Fibroblast of peridontal ligament (primary cell): ENCODE measurements around the gene LBHD2.
A peak's percentile ranks its signal among the peaks of the same experiment; 100 is the strongest.

Experiments
- DNase-seq: peaks from one replicate; pipeline ENCODE4 v3.0.0-alpha.2; 2010; ENCODE audit errors: extremely low read depth

The LBHD2 gene

DNA sequence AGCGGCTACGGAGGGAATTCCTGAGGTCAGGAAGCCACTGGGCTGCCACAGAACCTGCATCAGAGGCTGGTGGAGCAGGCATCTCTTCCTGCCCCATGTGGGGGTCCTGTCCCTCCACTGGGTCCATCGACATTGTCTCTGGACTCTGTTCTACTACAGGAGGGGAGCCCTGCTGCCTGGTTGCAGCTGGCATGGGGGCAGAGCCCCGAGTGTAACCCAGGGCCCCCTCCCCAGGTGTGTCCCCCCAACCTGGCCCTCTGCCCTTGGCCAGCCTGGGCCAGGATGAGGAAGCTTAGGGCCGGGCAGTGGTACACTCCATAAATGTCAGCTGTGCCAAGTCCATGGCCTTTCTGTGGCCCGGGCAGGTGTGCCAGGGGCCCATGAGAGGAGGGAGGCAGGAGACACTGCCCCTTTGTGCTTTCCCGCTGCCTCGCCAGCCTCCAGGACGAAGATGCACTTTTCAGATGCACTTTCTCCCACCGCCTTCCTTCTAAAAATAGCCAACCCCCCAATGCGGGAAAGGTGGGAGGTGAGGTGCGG, 6.5 kb downstream of the LBHD2 start:
- no peak for DNase-seq

DNA sequence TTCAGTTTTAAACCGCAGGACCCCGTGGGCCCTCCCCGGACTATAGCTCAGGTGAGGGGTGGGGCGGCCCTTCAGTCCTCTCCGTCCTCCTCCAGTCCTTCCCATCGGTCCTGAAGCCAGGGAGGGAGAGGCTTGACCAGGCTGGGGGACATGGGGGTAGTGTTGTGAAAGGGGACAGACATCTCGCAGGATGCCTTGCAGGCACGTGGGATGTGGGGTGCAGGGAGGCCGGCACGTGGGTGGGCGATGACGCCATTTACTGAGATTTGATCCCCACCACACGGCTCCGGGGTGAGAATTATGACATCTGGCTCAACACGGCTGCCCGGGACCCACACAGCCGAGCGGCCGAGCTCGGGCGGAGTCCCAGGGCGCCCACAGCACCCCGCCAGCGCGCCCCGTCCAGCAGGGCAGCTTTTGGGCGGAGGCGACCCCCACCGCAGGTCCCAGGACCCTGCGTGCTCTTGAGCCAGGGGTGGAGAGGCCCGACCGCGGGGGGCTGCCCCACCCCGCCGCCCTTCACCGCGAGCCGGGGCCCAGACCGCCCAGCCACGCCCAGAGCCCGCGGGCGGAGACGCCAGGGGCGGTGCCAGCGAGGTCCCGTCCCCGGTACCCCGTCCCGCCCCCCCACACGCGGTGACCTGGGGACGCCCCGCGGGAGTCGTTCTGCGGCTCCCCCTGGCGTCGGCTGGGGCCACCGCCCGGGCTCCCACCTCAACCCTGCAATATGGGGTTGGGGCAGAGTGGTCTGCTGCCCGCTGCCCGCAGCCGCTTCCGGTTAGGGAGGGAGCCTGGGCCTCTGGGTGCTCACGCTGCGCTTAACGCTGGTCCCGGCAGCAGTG, 7.3 kb downstream of the LBHD2 start:
- peak; percentile 36 for DNase-seq

DNA sequence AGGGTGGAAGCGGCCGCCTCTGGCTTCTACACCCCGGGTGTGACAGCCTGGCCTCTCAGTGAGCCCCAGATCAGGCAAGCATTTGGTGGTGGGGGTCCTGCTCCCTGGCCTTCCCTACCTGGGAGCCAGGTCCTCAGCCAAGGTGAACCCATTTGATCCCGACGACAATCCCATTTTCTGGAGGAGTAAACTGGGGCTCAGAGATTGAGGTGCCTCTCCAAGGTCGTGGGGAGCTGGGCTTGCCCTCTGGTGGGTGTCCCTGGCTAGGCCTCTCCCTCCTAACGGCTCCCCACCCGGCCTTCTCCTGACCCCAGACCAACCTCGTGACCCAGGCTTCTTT, 7.8 kb downstream of the LBHD2 start:
- no peak for DNase-seq

DNA sequence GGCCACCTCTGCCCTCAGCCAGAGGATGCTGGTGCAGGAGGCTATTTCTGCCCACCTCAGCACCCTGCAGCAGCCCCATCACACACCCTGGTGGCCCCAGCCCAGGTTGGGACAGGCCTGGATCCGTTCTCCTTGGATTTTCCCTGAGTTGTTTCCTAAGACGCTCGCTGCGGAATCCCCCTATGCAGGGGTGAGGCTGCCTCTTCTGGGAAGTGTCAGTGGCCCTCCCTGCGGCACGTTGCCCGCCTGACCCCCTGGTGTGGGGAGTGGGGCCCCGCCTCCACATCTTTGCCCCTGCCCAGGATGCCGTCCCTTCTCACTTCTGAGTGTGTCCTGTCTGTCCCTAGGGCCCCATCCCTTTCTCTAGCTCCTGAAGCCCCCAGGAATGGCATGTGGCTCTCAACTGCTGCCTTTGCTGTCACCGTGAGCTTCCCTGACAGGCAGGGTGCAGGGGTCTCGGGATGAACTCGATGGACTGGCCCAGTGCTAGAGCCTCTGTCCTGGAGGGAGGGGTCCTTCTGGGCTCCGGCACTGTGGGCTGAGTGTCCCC, 9.9 kb downstream of the LBHD2 start:
- DNase-seq, result no peak

DNA sequence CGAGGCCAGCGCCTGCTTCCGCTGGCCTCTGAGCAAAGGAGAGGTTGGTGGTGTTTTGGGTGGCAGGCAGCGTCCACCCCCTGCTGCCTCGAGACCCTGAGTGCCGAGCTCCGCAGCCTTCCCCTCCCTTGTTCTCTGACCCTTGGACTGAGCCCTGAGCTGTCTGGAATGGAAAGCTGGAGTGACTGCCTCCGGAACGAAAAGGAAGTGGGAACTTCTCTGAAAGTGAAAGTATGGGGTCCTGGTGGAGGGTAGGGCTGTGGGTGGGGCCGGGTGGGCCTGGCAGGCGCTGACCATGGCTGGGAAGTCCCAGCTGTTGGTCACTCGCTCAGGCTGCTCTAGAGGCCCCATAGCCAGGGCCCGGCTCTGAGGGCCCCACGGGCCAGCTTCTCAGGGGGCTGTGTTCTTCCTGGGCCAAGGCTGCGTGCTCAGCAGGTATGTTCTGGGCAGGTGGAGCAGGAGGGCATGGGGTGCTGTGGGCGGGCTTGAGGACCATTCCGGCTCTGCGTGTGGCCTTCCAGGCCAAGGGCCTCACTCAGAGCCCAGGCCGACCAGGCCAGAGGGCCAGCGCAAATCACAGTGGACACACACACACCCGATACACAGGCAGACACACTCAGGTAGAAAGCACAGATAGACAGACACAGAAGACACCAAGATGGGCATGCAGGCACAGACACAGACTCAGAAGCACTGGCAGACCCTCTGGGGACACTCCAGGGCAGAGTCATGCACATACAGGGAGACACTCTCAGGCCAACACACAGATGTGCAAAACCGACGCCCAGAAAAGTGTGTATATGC, 10.6 kb downstream of the LBHD2 start, which contains the start of gene EXOC3L4:
Gene EXOC3L4 (plus strand): TSS at position 320 of the 804 bp plus-strand sequence. CDS start 5,495 bp downstream, outside the sequence.
- DNase-seq, result no peak

DNA sequence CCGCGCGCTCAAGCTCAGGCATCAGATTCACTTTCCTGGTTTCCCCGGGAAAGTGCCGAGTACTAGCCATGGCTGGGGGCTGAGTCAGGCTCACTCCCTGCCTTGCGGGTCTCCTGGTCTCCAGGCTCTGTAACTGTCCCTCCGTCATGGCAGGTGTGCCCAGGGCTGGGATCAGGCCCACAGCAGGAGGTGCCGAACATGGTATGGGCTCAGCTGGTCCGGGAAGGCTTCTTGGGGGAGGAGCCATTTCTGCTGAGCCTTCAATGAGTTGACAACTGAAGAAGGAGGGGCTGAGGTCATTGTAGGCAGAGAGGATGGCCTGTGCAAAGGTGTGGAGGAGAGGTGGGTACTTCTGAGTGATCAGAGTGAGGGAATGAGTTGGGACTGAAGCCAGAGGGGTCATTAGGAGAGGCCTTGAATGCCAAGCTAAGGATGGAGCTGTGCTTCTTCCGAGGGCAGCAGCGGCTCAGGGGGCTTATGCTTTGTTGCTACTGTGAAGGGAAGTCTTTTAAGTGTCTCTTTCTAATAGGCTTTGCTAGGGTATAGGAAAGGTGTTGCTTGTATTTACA, 11.3 kb downstream of the LBHD2 start:
- DNase-seq, result no peak

DNA sequence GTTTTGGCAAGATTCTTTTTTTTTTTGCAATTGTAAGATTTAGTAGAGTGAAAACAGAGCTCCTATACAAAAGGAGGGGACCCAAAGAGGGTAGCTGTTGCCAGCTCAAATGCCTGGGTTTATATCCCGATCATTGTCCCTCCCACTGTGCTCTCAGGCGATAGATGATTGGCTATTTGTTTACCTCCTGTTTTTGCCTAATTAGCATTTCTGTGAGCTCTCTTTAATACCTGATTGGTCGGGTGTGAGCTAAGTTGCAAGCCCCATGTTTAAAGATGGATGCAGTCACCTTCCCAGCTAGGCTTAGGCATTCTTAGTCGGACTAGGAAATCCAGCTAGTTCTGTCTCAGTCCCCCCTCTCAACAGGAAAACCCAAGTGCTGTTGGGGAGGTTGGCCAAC, 12.4 kb downstream of the LBHD2 start:
- DNase-seq, result no peak

DNA sequence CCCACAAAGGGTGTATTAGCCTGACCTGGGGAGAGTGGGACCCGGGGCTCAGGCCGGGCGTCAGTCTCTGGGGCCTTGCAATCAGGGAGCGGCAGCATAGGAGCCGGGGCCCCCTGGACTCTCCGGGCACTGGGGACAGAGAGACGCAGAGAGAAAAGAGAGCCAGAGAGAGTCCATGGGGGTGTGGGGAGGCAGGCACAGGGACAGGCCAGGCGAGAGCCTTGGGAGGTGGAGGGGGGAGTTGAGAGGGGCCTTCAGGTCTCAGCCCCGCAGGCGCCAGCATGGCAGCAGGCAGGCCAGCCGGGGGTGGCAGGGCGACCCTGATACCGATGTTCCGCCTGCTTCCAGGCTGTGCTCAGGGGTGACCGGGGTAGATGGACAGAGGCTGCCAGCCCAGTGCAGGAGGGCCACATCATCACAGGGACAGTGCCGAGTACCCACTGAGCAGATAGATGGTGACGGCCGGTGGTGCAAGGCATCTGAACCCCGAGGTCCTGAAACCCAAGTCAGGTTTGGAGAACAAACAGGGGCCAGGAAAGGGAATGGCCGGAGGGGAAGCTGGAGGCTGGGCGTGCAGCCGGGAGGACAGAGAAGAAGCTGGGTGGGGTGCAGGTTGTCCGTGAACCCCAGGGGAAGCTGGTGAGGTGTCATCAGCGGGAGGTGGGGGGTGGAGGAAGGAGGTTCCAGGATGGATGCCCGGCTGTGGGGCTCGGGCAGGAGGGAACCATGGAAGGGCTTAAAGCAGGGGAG, 13.4 kb downstream of the LBHD2 start:
- no peak for DNase-seq

DNA sequence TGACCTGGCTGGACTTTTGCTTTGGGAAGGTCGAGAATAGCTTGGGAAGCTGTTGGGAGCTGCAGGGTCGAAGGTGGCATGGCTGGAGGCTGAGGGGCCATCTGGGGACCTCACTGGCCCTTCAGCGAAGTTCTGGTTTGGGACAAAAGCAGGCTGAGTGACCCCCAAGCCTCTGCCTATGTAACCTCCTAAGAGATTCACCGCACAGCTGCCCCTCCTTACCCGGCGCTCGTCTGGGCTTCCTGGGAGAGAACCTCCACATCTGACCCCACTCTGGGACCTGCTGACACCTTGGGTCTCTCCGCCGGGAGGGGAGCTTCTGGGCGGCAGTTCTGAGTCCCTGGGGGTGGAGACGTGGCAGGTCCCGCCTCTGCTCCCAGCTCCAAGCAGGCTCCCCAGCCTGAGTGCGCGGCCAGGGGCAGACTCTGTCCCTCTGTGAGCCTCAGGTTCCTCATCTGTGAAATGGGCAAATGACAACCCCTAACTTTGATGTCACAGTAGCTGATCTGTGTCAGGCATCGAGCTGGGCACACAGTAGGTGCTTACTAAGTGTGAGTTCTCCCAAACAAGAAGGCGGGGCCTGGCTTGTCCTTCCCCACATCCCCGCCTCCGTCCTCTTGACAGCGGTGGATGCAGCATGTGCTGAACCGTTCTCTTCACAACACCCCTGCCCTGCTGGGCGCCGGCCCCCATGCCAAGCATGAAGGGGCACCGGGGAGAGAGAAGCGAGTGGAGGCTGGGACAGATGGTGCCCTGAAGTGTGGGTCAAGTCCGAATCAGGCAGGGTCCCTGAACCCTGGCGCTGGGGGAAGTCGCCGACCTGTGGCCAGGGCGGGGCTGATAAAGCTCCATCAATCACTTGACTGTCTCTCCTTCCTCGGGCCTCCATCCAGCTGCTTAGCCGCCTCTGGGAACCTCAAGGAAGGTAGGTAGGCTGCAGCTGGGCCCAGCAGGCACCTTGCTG, 14.3 kb downstream of the LBHD2 start:
- no peak for DNase-seq

DNA sequence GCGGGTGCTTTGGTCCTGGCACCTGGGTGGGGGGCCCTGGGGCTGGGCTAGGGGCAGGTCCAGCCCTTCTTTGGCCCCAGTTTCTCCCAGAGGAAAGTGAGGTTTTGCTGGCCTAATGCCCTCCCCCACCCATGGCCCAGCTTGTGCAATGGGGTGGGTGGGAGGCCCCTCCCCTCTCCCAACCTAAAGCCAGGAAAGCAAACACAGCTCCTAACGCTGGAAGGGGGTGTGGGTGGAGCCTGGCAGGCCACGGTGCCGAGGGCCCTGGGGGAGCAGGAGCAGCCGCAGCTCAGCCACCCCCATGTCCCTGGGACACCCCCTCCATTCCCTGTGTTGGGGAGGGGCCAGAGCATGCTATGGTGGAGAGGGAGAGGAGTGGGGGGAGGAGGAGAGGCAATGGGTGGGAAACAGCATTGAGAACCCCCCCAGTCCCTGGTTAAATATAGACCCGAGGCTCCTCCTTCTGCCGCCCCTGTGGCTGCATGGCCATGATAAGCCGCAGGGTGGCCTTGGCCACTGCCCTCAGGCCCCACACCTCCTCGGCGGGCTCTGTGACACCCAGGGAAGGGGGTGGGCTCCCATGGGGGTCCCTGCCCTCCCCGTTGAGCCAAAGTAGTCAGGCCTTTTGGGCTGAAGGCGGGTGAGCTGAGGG, 15.2 kb downstream of the LBHD2 start:
- DNase-seq, result no peak

DNA sequence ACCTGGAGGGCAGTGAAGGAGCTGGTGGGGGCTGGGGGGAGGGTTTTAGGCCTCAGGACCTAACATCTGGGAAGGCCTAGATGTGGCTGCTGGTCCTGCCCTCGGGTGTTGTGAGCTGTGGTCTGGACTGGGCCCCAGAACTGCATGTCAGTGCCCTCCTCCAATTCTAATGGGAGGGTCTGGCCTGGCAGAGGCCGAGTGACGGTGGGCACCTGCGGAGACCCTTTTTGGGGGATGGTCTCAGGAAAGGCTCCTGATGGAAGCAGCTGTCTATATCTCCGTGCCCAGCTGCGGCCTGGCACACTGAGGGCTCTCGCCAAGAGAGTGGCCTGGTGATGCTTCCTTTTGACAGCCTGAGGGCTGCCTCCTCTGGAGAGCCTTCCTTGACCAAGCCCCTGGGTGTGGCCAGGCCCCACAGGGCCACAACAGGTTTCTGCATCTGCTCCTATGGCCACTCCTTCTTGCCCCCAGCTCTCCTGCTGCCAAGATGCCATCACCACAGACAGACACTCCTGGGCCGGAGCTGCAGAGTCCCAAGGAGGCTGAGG, 15.8 kb downstream of the LBHD2 start:
- no peak for DNase-seq

DNA sequence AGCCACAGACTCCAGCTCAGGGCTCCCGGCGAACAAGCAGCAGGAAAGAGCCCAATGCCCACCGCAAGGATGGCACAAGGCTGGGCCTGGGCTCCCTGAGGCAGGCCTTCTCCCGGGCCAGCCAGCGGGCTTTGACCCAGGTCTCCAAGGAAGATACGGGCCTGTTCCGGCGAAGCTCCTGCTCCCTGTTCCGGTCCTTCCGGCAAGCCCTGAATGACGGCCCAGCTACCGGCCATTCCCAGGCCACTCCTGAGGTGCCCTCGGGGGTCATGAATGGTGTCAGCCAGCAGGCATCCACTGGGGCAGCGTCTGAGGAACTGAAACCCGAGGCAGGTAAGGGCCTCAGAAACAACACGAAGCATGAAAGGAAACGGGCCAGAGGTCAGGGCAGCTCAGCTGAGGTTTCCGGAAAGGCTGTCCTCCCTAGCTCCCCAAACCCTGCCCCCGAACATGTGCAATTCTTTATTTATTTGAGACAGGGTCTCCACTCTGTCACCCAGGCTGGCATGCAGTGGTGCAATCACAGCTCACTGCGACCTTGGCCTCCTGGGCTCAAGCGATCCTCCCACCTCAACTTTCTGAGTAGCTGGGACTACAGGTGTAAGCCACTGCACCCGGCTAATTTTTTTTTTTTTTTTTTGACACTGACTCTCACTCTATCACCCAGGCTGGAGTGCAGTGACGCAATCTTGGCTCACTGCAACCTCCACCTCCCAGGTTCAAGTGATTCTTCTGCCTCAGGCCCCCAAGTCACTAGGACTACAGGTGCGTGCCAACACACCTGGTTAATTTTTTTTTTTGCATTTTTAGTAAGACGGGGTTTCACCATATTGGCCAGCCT, 16.5 kb downstream of the LBHD2 start:
- no peak for DNase-seq

DNA sequence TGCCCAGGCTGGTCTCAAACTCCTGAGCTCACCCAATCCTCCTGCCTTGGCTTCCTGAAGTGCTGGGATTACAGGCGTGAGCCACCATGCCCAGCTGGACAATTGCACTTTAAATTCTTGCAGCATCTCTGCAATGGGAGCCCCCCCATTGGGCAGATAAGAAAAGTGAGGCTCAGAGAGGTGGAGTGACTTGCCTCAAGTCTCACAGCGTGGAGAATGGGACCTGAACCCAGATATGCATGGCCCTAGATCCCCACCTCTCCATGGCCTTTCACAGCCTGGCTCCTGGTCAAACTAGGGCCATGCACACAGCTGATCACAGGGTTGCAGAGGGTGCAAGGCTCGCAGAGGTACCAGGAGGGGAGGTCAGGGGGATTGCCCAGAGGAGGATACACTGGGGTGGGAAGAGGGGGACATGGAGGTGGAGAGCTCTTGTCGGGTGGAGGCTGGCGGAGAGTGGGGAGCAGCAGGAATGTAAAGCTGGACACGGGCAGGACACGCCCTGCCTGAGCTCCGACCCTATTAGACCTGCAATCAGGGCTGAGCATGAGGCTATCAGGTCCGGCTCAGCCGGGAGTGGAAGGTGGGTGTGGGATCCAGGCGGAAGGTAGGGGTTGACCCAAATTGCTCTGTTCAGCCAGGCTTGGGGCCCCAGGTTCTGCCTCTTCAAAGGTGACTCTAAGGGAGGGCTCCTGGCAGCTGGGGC, 17.4 kb downstream of the LBHD2 start:
- DNase-seq, result no peak

DNA sequence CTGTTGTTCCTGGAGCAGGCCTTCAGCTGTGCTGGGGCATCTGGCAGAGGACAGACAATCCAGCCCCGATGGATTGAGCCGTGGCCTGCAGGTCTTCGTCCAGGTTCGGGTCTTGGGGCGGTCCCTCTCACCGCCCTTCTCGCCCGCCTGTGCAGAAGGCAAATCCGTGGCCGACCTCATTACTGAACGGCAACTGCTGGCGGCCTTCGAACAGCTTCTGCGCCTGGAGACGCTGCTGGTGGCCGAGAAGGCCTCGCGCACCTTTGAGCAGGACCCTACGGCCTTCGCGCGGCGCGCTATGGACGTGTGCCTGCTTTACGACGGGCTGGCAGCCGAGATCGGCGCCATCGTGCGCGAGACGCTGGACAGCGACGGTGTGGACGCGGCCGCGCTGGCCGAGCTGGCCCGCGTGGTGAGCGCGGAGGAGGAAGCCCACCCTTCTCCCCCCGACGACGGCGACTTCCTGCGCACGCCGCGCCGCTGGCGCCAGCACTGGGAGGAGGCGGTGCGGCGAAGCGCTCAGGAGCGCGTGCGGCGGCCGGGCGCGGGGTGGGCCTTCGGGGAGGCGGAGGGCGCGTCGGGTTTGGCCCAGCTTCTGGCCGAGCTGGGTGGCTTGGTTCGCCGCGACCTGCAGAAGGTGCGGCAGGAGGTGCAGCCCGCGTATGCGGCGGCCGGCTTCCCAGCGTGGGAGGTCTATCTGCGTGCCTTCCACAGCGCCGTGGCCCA, 18.1 kb downstream of the LBHD2 start:
- DNase-seq, result no peak

DNA sequence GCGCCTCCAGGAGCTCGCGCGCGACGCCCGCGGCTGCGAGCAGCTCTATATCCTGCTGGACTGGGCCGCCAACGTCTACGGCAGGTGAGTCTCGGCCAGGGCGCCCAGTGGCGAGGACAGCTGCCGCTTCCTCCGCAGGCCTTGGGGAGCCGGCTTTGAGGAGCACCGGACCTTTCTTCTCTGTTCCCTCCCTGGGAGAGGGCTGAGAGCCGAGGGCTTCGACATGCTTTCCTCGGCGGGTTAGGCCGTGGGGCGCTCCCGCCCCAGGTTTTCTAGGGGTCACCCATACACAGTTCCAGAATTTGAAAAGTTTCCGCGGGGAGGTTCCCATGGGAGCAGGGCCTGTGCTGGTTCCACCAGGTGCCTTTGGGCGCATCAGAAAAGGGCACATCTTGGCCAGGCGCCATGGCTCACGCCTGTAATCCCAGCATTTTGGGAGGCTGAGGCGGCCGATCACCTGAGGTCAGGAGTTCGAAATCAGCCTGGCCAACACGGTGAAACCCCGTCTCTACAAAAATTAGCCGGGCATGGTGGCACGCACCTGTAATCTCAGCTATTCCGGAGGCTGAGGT, 18.8 kb downstream of the LBHD2 start:
- DNase-seq, result no peak

DNA sequence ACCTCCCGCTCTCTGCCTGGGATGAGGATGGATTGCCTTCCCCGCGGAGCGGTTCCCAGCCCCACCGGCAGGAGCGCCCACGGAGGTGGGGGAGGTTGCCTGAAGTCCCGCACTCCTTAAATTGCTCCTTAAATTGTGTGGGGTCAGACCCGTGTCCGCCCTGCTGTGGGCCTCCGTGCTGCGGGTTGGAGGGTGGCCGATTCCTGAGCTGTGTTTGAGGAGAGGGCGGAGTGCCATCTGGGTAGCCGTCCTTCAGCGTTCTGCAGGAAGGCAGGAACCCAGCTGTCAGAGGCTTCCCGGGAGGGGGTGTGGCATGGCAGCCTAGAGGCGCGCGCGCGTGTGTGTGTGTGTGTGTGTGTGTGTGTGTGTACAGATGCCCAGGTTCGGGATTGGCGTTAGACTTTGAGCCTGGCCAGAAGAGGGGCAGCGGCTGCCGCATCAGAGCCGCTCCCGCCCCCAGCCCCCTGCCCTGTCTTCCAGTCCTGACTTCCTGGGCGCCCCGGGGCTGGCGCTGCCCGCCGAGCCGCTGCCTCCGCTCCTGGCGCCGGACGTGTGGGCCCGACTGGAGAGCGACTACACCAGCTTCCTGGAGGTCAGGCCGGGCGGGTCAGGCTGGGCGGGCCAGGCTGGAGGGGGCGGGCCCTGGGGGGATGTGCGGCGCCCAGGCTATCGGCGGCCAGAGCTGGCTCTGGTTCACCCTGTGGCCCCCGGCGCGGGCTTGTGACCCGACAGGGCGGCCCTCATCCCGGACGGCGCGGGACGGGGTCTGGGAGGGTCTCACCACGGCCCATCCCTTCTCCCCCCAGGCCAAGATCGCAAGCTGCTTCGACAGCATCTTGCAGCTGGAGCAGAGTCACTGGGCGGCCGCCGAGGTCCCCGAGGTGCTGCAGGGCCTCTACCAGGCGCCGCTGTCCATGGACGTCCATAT, 19.7 kb downstream of the LBHD2 start:
- peak; percentile 41 for DNase-seq
